GM12878 (cell line): Measurements from ENCODE around the gene DNMT1.

Experiments
- CBFB ChIP-seq: IDR thresholded peaks from 2 replicates; pipeline ENCODE4 v1.6.1; 2016; ENCODE audit warnings: antibody characterized with exemption, low read depth
- CTCF ChIP-seq, 3 experiments: IDR thresholded peaks in 2 of 3; conservative IDR thresholded peaks in 1 of 3; 2 replicates each; pipeline ENCODE4 v1.5.1; 2011; ENCODE audit warnings: low read depth in 3 of 3, low read length in 3 of 3, mild to moderate bottlenecking in 3 of 3, control low read depth in 2 of 3, moderate library complexity in 2 of 3, inconsistent platforms in 1 of 3, mixed read lengths in 1 of 3; ENCODE audit not compliant: control insufficient read depth in 2 of 3, insufficient read depth in 1 of 3; ENCODE audit errors: extremely low read depth in 1 of 3
- EGR1 ChIP-seq, 2 experiments: IDR thresholded peaks; 1 replicate in 1 of 2; 2 replicates in 1 of 2; pipeline ENCODE4 v1.6.1; 2011 to 2012; ENCODE audit warnings: low read depth in 2 of 2, low read length in 2 of 2, borderline replicate concordance in 1 of 2, mild to moderate bottlenecking in 1 of 2, moderate library complexity in 1 of 2
- KDM1A ChIP-seq: fragments of 200-600 bp; sonication (generic); IDR thresholded peaks from 2 replicates; pipeline ENCODE4 v1.6.1; 2016; ENCODE audit warnings: borderline replicate concordance
- MAX ChIP-seq: IDR thresholded peaks from 2 replicates; pipeline ENCODE4 v1.6.1; 2012; ENCODE audit warnings: low read depth, low read length, improper control_type of control experiment
- RUNX3 ChIP-seq: IDR thresholded peaks from 2 replicates; pipeline ENCODE4 v1.6.1; 2012; ENCODE audit warnings: low read length, inconsistent platforms
- USF1 ChIP-seq: IDR thresholded peaks from 2 replicates; pipeline ENCODE4 v1.6.1; 2011; ENCODE audit warnings: borderline replicate concordance, low read depth, mild to moderate bottlenecking, moderate library complexity, mixed read lengths, low read length; ENCODE audit not compliant: insufficient read depth; ENCODE audit errors: extremely low read length
- ZBTB11 ChIP-seq: fragments of 450-650 bp; formaldehyde crosslinking; IDR thresholded peaks from 2 replicates; pipeline ENCODE4 v1.5.0; 2022; ENCODE audit warnings: mild to moderate bottlenecking, missing genetic modification characterization
- ZNF274 ChIP-seq: IDR thresholded peaks from one replicate; pipeline ENCODE4 v1.8.0; 2011; ENCODE audit not compliant: insufficient read length, insufficient read depth

GRCh38 chr19:10192922-10193321 is 1.8 kb downstream of the DNMT1 start:
- TF ChIP-seq MAX (no peak), EGR1 (IDR thresholded peaks at IDR 0.05; ENCODE audit: borderline replicate concordance in 1 of 2, low read depth in 2 of 2, low read length in 2 of 2) (no peak), KDM1A (no peak), ZNF274 (no peak), RUNX3 (no peak), CTCF (IDR thresholded peaks at IDR 0.05 in 2 of 3, conservative IDR thresholded peaks at IDR 0.05 in 1 of 3; ENCODE audit: control insufficient read depth in 2 of 3, extremely low read depth in 1 of 3, insufficient read depth in 1 of 3, low read depth in 3 of 3, low read length in 3 of 3) (no peak), USF1 (no peak), CBFB (no peak), ZBTB11 (CRISPR knock-in tag) (no peak)
